ENCODE measurements around the gene CLDN11. TPM values are rescaled to one million over a fixed set of nuclear protein-coding genes. Genes with fewer than 3 reads are reported as not detected.

CLDN11 gene
- total and polyA plus RNA-seq, 2 donors = 0.47 to 1.5 TPM

DNA sequence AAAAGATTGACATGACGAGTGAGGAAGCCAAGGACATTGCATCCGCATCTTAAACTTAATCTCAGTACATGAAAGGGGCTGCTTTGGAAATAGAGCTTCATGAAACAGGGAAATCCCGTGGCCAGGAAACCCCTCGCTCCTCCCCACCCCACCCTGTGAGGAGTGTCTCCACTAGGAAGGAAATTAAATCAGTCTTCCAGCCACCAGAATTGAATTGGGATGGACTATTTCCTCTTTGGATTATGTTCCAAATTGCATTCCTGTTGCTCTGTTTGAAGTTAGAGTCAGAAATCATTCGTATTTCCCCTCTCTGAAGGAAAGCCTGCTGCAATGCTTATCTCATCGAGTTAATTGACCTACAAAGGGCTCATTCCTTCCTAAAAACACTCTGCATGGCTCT is 35.8 kb downstream of the CLDN11 start:
- 69% methylated on average over 6 of the region's 6 CpGs for WGBS
- no peak for DNase-seq (ENCODE audit: low read depth in 6 of 9, low spot score in 9 of 9)
- Histone ChIP-seq H3K27me3 (ENCODE audit: control insufficient read depth in 2 of 2, insufficient read depth in 1 of 2, low read length in 1 of 2) (peaks cover 0 to 2% of the 10 kb centered on the region in 2 donors), H3K9me3 (ENCODE audit: control insufficient read depth in 2 of 2, insufficient read depth in 1 of 2, low read length in 1 of 2) (peaks cover 0 to 3% of the 10 kb centered on the region in 2 donors), H3K27ac (ENCODE audit: low read depth in 1 of 2, low read length in 1 of 2) (no peak overlapping the region), H3K4me1 (ENCODE audit: control insufficient read depth in 2 of 2, insufficient read depth in 2 of 2, low read length in 2 of 2) (no peaks in the 10 kb centered on the region), H3K36me3 (ENCODE audit: control insufficient read depth in 2 of 2, insufficient read depth in 2 of 2, low read length in 1 of 2) (no peaks in the 10 kb centered on the region), H3K4me3 (ENCODE audit: low read length in 2 of 2) (no peak overlapping the region)

DNA sequence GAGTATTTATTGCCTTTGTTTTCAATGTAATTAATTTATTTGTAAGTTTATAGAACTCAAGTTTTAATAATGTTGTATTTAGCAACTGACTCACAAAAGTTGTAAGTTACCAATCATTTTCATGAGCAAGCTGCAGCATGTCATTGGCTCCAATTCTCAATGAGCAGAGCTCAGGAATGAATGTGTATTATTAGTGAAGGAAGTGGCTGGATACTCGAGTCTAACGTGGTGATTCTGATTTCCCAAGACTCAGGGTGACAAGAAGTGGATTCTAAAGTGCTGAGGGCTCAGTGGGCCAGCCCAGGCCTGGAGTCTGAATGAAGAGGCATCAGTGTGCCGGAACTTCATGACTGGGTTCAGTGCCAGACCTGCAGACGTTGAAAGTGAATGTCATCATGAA is 39.6 kb downstream of the CLDN11 start:
- Histone ChIP-seq H3K4me3 (ENCODE audit: low read length in 2 of 2) (no peak overlapping the region), H3K36me3 (ENCODE audit: control insufficient read depth in 2 of 2, insufficient read depth in 2 of 2, low read length in 1 of 2) (no peaks in the 10 kb centered on the region), H3K27me3 (ENCODE audit: control insufficient read depth in 2 of 2, insufficient read depth in 1 of 2, low read length in 1 of 2) (peaks cover 0 to 2% of the 10 kb centered on the region in 2 donors), H3K27ac (ENCODE audit: low read depth in 1 of 2, low read length in 1 of 2) (no peak overlapping the region), H3K4me1 (ENCODE audit: control insufficient read depth in 2 of 2, insufficient read depth in 2 of 2, low read length in 2 of 2) (no peaks in the 10 kb centered on the region), H3K9me3 (ENCODE audit: control insufficient read depth in 2 of 2, insufficient read depth in 1 of 2, low read length in 1 of 2) (no peaks in the 10 kb centered on the region)
- no peak for DNase-seq (ENCODE audit: low read depth in 6 of 9, low spot score in 9 of 9)
- 58% methylated on average over 4 of the region's 4 CpGs for WGBS

DNA sequence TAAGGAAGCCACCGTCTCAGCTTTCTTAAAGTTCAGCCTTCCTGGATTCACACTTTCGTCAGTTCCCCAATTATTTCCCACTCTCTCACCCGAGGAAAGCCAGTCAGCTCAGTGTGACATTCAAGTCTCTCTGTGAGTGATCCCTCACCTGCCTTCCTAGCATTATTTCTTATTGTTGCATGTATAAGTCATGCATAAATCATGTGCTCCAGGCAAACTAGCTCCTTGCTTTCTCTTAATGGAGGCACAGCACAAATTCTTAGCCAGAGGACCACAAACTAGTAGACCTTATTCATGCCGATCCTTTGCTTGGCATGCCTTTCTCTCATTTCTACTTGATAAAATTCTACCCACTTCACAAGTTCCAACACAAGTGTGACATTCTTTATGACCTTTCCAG is 44.3 kb downstream of the CLDN11 start:
- H3K4me1 ChIP-seq (ENCODE audit: control insufficient read depth in 2 of 2, insufficient read depth in 2 of 2, low read length in 2 of 2) = no peaks in the 10 kb centered on the region
- no peak overlapping the region for H3K27ac ChIP-seq (ENCODE audit: low read depth in 1 of 2, low read length in 1 of 2)
- no peak overlapping the region for H3K4me3 ChIP-seq (ENCODE audit: low read length in 2 of 2)
- 78% methylated on average over 4 of the region's 4 CpGs for WGBS
- no peak for DNase-seq (ENCODE audit: low read depth in 6 of 9, low spot score in 9 of 9)
- H3K9me3 ChIP-seq (ENCODE audit: control insufficient read depth in 2 of 2, insufficient read depth in 1 of 2, low read length in 1 of 2) = no peaks in the 10 kb centered on the region
- H3K27me3 ChIP-seq (ENCODE audit: control insufficient read depth in 2 of 2, insufficient read depth in 1 of 2, low read length in 1 of 2) = peaks cover 0 to 5% of the 10 kb centered on the region in 2 donors
- H3K36me3 ChIP-seq (ENCODE audit: control insufficient read depth in 2 of 2, insufficient read depth in 2 of 2, low read length in 1 of 2) = no peaks in the 10 kb centered on the region

DNA sequence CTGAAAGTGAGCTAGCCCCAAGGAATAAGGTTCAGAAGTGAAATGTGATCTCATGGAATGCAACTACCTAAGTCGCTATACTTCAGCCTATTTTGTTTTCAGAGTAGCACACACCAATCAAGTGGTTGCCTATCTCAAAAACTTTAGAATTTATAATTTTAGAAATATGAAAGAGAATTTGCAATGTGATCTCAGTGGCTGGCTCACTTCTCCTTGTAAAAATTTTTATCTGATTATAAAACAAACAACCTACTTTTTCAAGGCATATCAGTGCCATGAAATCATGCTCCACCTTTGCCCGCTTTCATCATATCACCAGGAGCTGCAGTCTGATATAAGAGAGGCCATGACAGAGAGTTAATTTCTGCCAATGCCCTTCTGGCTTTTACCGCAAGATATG is 47.3 kb downstream of the CLDN11 start:
- no peaks in the 10 kb centered on the region for H3K4me1 ChIP-seq (ENCODE audit: control insufficient read depth in 2 of 2, insufficient read depth in 2 of 2, low read length in 2 of 2)
- no peaks in the 10 kb centered on the region for H3K36me3 ChIP-seq (ENCODE audit: control insufficient read depth in 2 of 2, insufficient read depth in 2 of 2, low read length in 1 of 2)
- no peak overlapping the region for H3K27ac ChIP-seq (ENCODE audit: low read depth in 1 of 2, low read length in 1 of 2)
- no peaks in the 10 kb centered on the region for H3K9me3 ChIP-seq (ENCODE audit: control insufficient read depth in 2 of 2, insufficient read depth in 1 of 2, low read length in 1 of 2)
- H3K4me3 ChIP-seq (ENCODE audit: low read length in 2 of 2) = no peak overlapping the region
- no peak for DNase-seq (ENCODE audit: low read depth in 6 of 9, low spot score in 9 of 9)
- WGBS = 73% methylated on average over 3 of the region's 3 CpGs
- peaks cover 0 to 3% of the 10 kb centered on the region in 2 donors for H3K27me3 ChIP-seq (ENCODE audit: control insufficient read depth in 2 of 2, insufficient read depth in 1 of 2, low read length in 1 of 2)

DNA sequence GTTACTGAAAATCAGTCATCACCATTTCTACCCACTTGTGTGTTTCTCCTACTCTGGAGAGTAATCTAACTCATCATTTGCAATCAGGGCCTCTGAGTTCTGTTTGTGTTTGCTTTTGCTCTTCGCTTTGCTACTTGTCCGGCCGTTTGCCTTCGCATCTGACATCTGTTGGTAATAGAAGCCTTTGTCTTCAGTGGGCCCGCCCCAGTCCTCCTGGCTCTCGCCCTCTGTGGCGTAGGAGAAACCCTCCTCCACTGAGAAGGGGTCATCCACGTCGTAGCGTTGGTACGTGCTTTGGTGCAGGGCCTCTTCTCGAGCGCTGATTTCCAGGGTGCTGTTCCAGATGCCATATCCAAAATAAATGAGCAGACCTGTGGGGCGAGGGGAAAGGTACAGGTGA is 48.3 kb downstream of the CLDN11 start:
- Histone ChIP-seq H3K36me3 (ENCODE audit: control insufficient read depth in 2 of 2, insufficient read depth in 2 of 2, low read length in 1 of 2) (no peaks in the 10 kb centered on the region), H3K4me1 (ENCODE audit: control insufficient read depth in 2 of 2, insufficient read depth in 2 of 2, low read length in 2 of 2) (no peaks in the 10 kb centered on the region), H3K9me3 (ENCODE audit: control insufficient read depth in 2 of 2, insufficient read depth in 1 of 2, low read length in 1 of 2) (no peaks in the 10 kb centered on the region), H3K27me3 (ENCODE audit: control insufficient read depth in 2 of 2, insufficient read depth in 1 of 2, low read length in 1 of 2) (peaks cover 0 to 3% of the 10 kb centered on the region in 2 donors), H3K4me3 (ENCODE audit: low read length in 2 of 2) (no peak overlapping the region), H3K27ac (ENCODE audit: low read depth in 1 of 2, low read length in 1 of 2) (no peak overlapping the region)
- WGBS = 82% methylated on average over 14 of the region's 14 CpGs
- DNase-seq (ENCODE audit: low read depth in 6 of 9, low spot score in 9 of 9) = no peak

DNA sequence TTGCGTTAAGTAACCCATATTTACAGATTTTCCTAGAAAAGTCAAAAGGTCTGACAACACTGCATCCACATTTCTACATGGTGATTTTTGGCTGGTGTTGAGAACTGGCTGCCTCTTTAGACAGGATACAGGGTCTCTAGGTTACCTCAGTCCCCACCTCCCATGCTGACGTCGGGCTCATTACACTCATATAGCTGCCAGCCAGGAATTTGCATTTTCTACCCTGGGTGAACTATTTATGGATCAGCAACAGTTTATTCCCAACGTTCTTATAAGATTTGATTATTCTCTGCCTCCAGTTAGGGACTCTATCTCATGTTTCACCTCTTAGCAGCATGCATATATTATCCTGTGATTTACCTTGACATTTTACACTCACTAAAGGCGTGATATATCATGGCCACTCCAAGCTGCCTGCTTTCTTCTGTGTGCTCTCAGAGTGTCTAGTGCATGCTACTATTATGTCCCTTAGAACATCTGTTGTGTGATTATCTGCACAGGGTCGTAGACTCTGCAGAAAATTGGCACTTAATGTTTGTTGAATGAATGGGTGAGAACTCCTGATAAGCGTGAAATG is 49.0 kb downstream of the CLDN11 start:
- WGBS = 75% methylated on average over 7 of the region's 7 CpGs

DNA sequence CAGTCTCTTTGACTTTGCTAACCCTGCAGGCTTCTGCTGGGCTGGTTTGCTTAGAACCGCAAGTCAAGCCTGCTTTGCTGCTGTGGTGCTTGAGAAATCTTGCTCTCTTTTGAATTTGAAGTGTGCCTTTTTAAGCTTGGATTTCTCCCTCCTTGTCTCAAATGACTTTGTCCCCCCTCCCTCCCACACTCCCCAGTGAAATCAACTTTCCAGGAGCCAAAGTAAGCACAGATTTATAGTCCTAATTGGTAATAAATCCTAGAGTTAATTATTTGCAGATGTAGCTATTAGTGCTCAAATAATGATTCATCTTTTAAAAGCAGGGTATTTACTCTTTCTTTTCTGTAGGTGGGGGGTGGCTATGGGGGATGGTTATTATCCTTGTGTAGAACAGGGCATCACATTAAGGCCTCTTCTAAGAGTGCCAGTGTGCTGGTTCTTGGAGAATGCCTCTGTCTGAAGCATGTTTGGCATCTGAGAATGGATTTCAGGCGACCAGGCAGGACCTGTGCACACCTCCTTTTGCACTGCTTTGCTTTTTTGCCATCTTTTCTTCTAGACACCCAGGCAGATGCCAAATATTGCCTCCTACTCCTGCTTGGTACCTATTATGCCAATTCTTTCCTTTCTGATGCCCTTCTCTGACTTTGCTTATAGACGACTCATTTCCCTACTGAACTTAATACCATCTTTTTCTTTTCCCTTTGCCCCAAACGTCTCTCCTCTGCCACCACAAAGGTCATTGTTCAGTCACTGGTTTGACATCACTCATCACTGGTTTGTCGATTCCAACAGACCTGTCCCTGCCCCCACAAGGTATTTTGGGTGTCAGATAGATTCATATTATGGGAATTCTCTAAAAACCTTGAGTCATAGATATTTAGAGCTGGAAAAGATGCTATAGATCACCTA is 50.7 kb downstream of the CLDN11 start:
- Histone ChIP-seq H3K27ac (ENCODE audit: low read depth in 1 of 2, low read length in 1 of 2) (no peak overlapping the region), H3K36me3 (ENCODE audit: control insufficient read depth in 2 of 2, insufficient read depth in 2 of 2, low read length in 1 of 2) (no peaks in the 10 kb centered on the region), H3K27me3 (ENCODE audit: control insufficient read depth in 2 of 2, insufficient read depth in 1 of 2, low read length in 1 of 2) (peaks cover 0 to 6% of the 10 kb centered on the region in 2 donors), H3K9me3 (ENCODE audit: control insufficient read depth in 2 of 2, insufficient read depth in 1 of 2, low read length in 1 of 2) (no peaks in the 10 kb centered on the region), H3K4me3 (ENCODE audit: low read length in 2 of 2) (no peak overlapping the region), H3K4me1 (ENCODE audit: control insufficient read depth in 2 of 2, insufficient read depth in 2 of 2, low read length in 2 of 2) (no peaks in the 10 kb centered on the region)
- no peak for DNase-seq (ENCODE audit: low read depth in 6 of 9, low spot score in 9 of 9)
- 75% methylated on average over 5 of the region's 5 CpGs for WGBS

More for the DNA sequence above, 49.0 kb downstream of the CLDN11 start:
- Histone ChIP-seq H3K36me3 (ENCODE audit: control insufficient read depth in 2 of 2, insufficient read depth in 2 of 2, low read length in 1 of 2) (no peaks in the 10 kb centered on the region), H3K4me3 (ENCODE audit: low read length in 2 of 2) (no peak overlapping the region), H3K27me3 (ENCODE audit: control insufficient read depth in 2 of 2, insufficient read depth in 1 of 2, low read length in 1 of 2) (peaks cover 0 to 3% of the 10 kb centered on the region in 2 donors), H3K9me3 (ENCODE audit: control insufficient read depth in 2 of 2, insufficient read depth in 1 of 2, low read length in 1 of 2) (no peaks in the 10 kb centered on the region), H3K27ac (ENCODE audit: low read depth in 1 of 2, low read length in 1 of 2) (no peak overlapping the region), H3K4me1 (ENCODE audit: control insufficient read depth in 2 of 2, insufficient read depth in 2 of 2, low read length in 2 of 2) (no peaks in the 10 kb centered on the region)
- no peak for DNase-seq (ENCODE audit: low read depth in 6 of 9, low spot score in 9 of 9)

DNA sequence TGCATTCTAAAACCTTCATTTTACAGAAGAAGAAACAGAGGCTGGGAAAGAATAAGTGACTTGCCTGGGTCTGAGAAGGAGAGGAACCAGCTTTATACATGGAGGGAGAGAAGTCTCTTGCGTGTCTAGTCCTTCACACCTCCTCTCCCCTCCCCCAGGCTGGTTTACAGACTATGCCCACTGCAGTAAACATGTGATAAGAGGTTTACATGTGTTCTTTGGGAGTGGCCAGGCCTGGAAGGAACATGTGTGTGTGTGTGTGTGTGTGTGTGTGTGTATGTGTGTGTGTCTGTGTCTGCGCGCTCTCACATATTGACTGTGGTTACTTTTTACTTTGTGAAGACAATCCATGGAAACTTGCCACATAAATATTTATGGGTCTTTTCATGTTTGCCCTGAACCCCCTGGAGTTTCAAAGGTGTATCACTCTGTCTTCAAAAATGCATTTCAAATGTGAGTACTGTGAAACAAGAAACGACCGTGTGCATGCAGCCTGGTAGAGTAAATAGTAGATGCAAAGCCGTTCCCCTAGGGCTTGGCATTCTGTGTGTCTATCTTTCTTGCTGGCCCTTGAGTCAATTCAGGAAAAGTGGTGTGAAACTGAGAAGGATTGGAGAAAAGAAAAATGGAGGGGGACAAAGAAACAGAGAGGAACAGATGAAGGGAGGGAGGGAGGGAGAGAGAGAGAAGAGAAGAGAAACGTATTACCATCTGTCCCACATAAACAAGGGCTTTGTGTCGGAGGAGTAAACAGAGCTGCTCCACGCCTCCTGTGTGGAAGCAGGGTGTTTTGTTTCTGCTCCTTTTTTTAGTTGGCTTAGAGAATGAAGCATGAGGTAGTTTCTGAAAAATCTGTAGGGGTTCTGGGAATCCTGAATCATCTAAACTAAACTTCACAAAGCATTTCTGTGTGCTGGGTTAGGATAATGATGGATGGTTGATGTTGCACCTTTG is 51.7 kb downstream of the CLDN11 start:
- Histone ChIP-seq H3K27me3 (ENCODE audit: control insufficient read depth in 2 of 2, insufficient read depth in 1 of 2, low read length in 1 of 2) (peaks cover 0 to 6% of the 10 kb centered on the region in 2 donors), H3K4me1 (ENCODE audit: control insufficient read depth in 2 of 2, insufficient read depth in 2 of 2, low read length in 2 of 2) (no peaks in the 10 kb centered on the region), H3K9me3 (ENCODE audit: control insufficient read depth in 2 of 2, insufficient read depth in 1 of 2, low read length in 1 of 2) (no peaks in the 10 kb centered on the region), H3K27ac (ENCODE audit: low read depth in 1 of 2, low read length in 1 of 2) (no peak overlapping the region), H3K36me3 (ENCODE audit: control insufficient read depth in 2 of 2, insufficient read depth in 2 of 2, low read length in 1 of 2) (no peaks in the 10 kb centered on the region), H3K4me3 (ENCODE audit: low read length in 2 of 2) (no peak overlapping the region)
- DNase-seq (ENCODE audit: low read depth in 6 of 9, low spot score in 9 of 9) = no peak
- 67% methylated on average over 9 of the region's 9 CpGs for WGBS

Measured in thymus (tissue), 11 donors.